Measurements from ENCODE around the gene SNAP25.

Gene SNAP25

GRCh38 chr20:10307359-10307735 lies 88.7 kb downstream of the SNAP25 start:
- no peak for DNase-seq

- no peak for DNase-seq
These were observed 90.0 kb downstream of the SNAP25 start for GRCh38 chr20:10308652-10309051.

GRCh38 chr20:10309326-10309725 lies 90.7 kb downstream of the SNAP25 start:
- DNase-seq: no peak

GRCh38 chr20:10312111-10312510 lies 93.5 kb downstream of the SNAP25 start:
- DNase-seq: no peak

- DNase-seq: no peak
These were observed 94.6 kb downstream of the SNAP25 start for GRCh38 chr20:10313215-10313614.

GRCh38 chr20:10313701-10314100 lies 95.1 kb downstream of the SNAP25 start:
- DNase-seq: no peak

- no peak for DNase-seq
These were observed 95.6 kb downstream of the SNAP25 start for GRCh38 chr20:10314198-10314597.

- DNase-seq: no peak
These were observed 96.5 kb downstream of the SNAP25 start for GRCh38 chr20:10315138-10315537.

- DNase-seq: peak; percentile 7
These were observed 98.0 kb downstream of the SNAP25 start for GRCh38 chr20:10316582-10316981.

GRCh38 chr20:10318291-10319024 lies 99.8 kb downstream of the SNAP25 start:
- DNase-seq: peak; percentile 84

GRCh38 chr20:10319855-10320254 lies 101.2 kb downstream of the SNAP25 start:
- DNase-seq: no peak

- DNase-seq: peak; percentile 45
These were observed 102.6 kb downstream of the SNAP25 start for GRCh38 chr20:10321138-10321717.

GRCh38 chr20:10322073-10323012 lies 103.7 kb downstream of the SNAP25 start:
- DNase-seq: no peak

GRCh38 chr20:10323729-10324128 lies 105.1 kb downstream of the SNAP25 start:
- no peak for DNase-seq

GRCh38 chr20:10324198-10324847 lies 105.7 kb downstream of the SNAP25 start:
- no peak for DNase-seq

GRCh38 chr20:10328897-10329255 lies 110.2 kb downstream of the SNAP25 start:
- no peak for DNase-seq

- no peak for DNase-seq
These were observed 110.9 kb downstream of the SNAP25 start for GRCh38 chr20:10329387-10330005.

- no peak for DNase-seq
These were observed 111.4 kb downstream of the SNAP25 start for GRCh38 chr20:10330071-10330470.

- DNase-seq: no peak
These were observed 114.2 kb downstream of the SNAP25 start for GRCh38 chr20:10332656-10333415.

- DNase-seq: peak; percentile 65
These were observed 118.5 kb downstream of the SNAP25 start for GRCh38 chr20:10336959-10337729.

All from MV-4-11 (cell line).